GM12878 (cell line): ENCODE results near the gene KRT7. TPM values are rescaled to one million over a fixed set of nuclear protein-coding genes. Genes with fewer than 3 reads are reported as not detected.

Experiments used
- ATAC-seq: fragments of 200-7000 bp; cut with Tn5 transposase; 3 replicates; pipeline ENCODE4 v1.9.1; 2020; ENCODE audit warnings: mild to moderate bottlenecking, moderate library complexity
- BruUV-seq: library from RNA; stranded (reverse); fragments of 400-500 nt; replicated peaks from 2 replicates; lab custom pipeline; 2021; lab: Mats Ljungman, UMichigan
- CTCF ChIA-PET: fragments of 300-600 bp; sonication (Branson Sonifier 250); formaldehyde crosslinking; extraction: SDS; loops from one replicate; lab custom pipeline; 2021; ENCODE audit warnings: inconsistent platforms; lab: Yijun Ruan, JAX
- POLR2A ChIA-PET: fragments of 350-600 bp; formaldehyde crosslinking; extraction: SDS; loops from one replicate; lab custom pipeline; 2021; ENCODE audit warnings: inconsistent platforms; lab: Charles Lee
- RAD21 ChIA-PET: fragments of 300-600 bp; sonication (Branson Sonifier 250); formaldehyde crosslinking; loops from one replicate; lab custom pipeline; 2023; ENCODE audit warnings: antibody characterized with exemption; ENCODE audit not compliant: unreplicated experiment; lab: Charles Lee
- SMC1A ChIA-PET: fragments of 300-600 bp; sonication (Branson Sonifier 250); formaldehyde crosslinking; loops from one replicate; lab custom pipeline; 2023; ENCODE audit not compliant: unreplicated experiment, uncharacterized antibody; lab: Charles Lee
- DNase-seq: peaks from one replicate; pipeline ENCODE4 v3.0.0-alpha.2; 2011; ENCODE audit warnings: low read depth, low spot score
- FAIRE-seq: peaks from 3 replicates; lab custom pipeline; 2011; peaks lifted over from hg19 to GRCh38; lab: Jason Lieb, UNC
- H2AFZ ChIP-seq: 2 replicates; pipeline ENCODE4 v1.6.0; 2011; ENCODE audit warnings: low read depth, low read length, control low read depth; ENCODE audit not compliant: control insufficient read depth
- H3K27ac ChIP-seq: 2 replicates; pipeline ENCODE4 v1.5.1; 2011; ENCODE audit warnings: control low read depth; ENCODE audit not compliant: control insufficient read depth, insufficient read depth
- H3K27me3 ChIP-seq, 2 experiments: replicated peaks in 1 of 2; 2 replicates each; pipeline versions ENCODE4 v1.6.0 to v1.6.1; 2011; ENCODE audit warnings: low read length in 1 of 2; ENCODE audit not compliant: control insufficient read depth in 2 of 2, insufficient read depth in 2 of 2
- H3K36me3 ChIP-seq, 2 experiments: 2 replicates each; pipeline ENCODE4 v1.5.1; 2011; ENCODE audit warnings: low read length in 1 of 2; ENCODE audit not compliant: control insufficient read depth in 2 of 2, insufficient read depth in 2 of 2
- H3K4me1 ChIP-seq: 2 replicates; pipeline ENCODE4 v1.6.1; 2011; ENCODE audit warnings: mild to moderate bottlenecking, low read length, moderate library complexity, mixed read lengths; ENCODE audit not compliant: control insufficient read depth, insufficient read depth
- H3K4me2 ChIP-seq: 2 replicates; pipeline ENCODE4 v1.6.0; 2011; ENCODE audit warnings: control low read depth; ENCODE audit not compliant: control insufficient read depth, insufficient read depth
- H3K4me3 ChIP-seq: fragments of 200-600 bp; sonication (generic); 2 replicates; pipeline ENCODE4 v1.5.1; 2016
- H3K79me2 ChIP-seq: 2 replicates; pipeline ENCODE4 v1.6.0; 2011; ENCODE audit warnings: low read length; ENCODE audit not compliant: control insufficient read depth, insufficient read depth
- H3K9ac ChIP-seq: 2 replicates; pipeline ENCODE4 v1.8.0; 2011; ENCODE audit warnings: low read length, control low read depth, mixed read lengths; ENCODE audit not compliant: control insufficient read depth, insufficient read depth
- H3K9me3 ChIP-seq: replicated peaks from 3 replicates; pipeline ENCODE4 v1.5.1; 2011; ENCODE audit warnings: mild to moderate bottlenecking, low read length; ENCODE audit not compliant: control insufficient read depth, insufficient read depth
- H4K20me1 ChIP-seq: 2 replicates; pipeline ENCODE4 v1.6.0; 2011; ENCODE audit not compliant: control insufficient read depth, insufficient read depth
- ATF3 ChIP-seq: IDR thresholded peaks from 2 replicates; pipeline ENCODE4 v1.6.1; 2011; ENCODE audit warnings: low read depth, mild to moderate bottlenecking, low read length, moderate library complexity, borderline replicate concordance; ENCODE audit errors: extremely low read depth
- CBX3 ChIP-seq: fragments of 200-600 bp; sonication (generic); IDR thresholded peaks from 2 replicates; pipeline ENCODE4 v1.6.1; 2016; ENCODE audit warnings: low read depth, borderline replicate concordance
- CHD4 ChIP-seq: fragments of 200-600 bp; sonication (generic); IDR thresholded peaks from 2 replicates; pipeline ENCODE4 v1.6.1; 2016; ENCODE audit warnings: mild to moderate bottlenecking
- GATAD2B ChIP-seq: fragments of 450-650 bp; conservative IDR thresholded peaks from 2 replicates; pipeline ENCODE4 v1.6.1; 2017; ENCODE audit warnings: low read depth, mild to moderate bottlenecking, moderate library complexity
- JUNB ChIP-seq: IDR thresholded peaks from 2 replicates; pipeline ENCODE4 v1.6.1; 2016; ENCODE audit warnings: antibody characterized with exemption, mild to moderate bottlenecking
- NFYB ChIP-seq: IDR thresholded peaks from 2 replicates; pipeline ENCODE4 v1.6.1; 2011; ENCODE audit warnings: low read depth, mild to moderate bottlenecking, low read length, improper control_type of control experiment, moderate library complexity; ENCODE audit not compliant: insufficient read depth
- USF2 ChIP-seq: IDR thresholded peaks from 2 replicates; pipeline ENCODE4 v1.6.1; 2011; ENCODE audit warnings: low read depth, low read length, improper control_type of control experiment, borderline replicate concordance
- ZSCAN29 ChIP-seq: fragments of 450-650 bp; IDR thresholded peaks from 2 replicates; pipeline ENCODE4 v1.6.1; 2017; ENCODE audit warnings: mild to moderate bottlenecking, moderate library complexity
- WGBS: methylation state at CpG from one replicate; pipeline ENCODE4 v1.1.6; 2016; ENCODE audit warnings: low lambda C conversion rate; ENCODE audit not compliant: insufficient replicate concordance, insufficient coverage; ENCODE audit errors: missing lambda C conversion rate; 5-methylcytosine and 5-hydroxymethylcytosine counted together
- in situ Hi-C: fragments of 300-500 bp; cut with MboI; formaldehyde crosslinking; loops from 9 replicates; pipeline ENCODE4 v1.14.3; 2018; ENCODE audit warnings: mixed read lengths
- intact Hi-C: fragments of 100-400 bp; cut with micrococcal nuclease; formaldehyde crosslinking; loops from one replicate; pipeline ENCODE4 v1.14.2; 2022; ENCODE audit not compliant: unreplicated experiment
- polyA plus RNA-seq, 11 experiments: library from polyadenylated mRNA; depleted of rRNA in 4 of 11; unstranded in 6 of 11; stranded (reverse) in 5 of 11; fragments of >200 nt; fragmentation: Nextera tagmentation in 4 of 11; fragmentation: Illumina TruSeq in 1 of 11; extraction: Ambion mirVana in 4 of 11; extraction: Trizol in 1 of 11; gene quantifications; 1 replicate in 1 of 11; 2 replicates in 10 of 11; pipeline versions ENCODE4 v1.2.1 to v1.2.3, GENCODE V29; 2011 to 2016; ENCODE audit warnings: inconsistent platforms in 2 of 11, missing spikeins in 2 of 11, low read depth in 1 of 11
- total RNA-seq, 4 experiments: library from RNA; depleted of rRNA in 3 of 4; stranded (reverse); fragments of >200 nt in 3 of 4; fragmentation: Illumina TruSeq in 1 of 4; extraction: Trizol in 1 of 4; gene quantifications; 2 replicates each; pipeline versions ENCODE4 v1.2.1 to v1.2.3, GENCODE V29; 2013 to 2021

The KRT7 gene
- total and polyA plus RNA-seq, 10 of the 15 experiments (the other 5 are each of a cell fraction or from before 2014, with no cell fraction given), result 0.90 to 18.7 (median 4.8) TPM

GRCh38 chr12:52183544-52183910 lies 49.5 kb upstream of the KRT7 start:
- H3K27ac ChIP-seq, result no peak overlapping the region
- H4K20me1 ChIP-seq, result no peaks in the 10 kb centered on the region
- POLR2A ChIA-PET, result no interaction called here
- in situ Hi-C loops (no loop called here), intact Hi-C loops (no loop called here)
- H3K9me3 ChIP-seq, result no peaks in the 10 kb centered on the region
- DNase-seq (no peak), ATAC-seq (no peak), FAIRE-seq (no peak)
- H3K4me3 ChIP-seq, result no peak overlapping the region
- SMC1A ChIA-PET, result no interaction called here
- no peaks in the 10 kb centered on the region for H3K36me3 ChIP-seq
- no peaks in the 10 kb centered on the region for H3K79me2 ChIP-seq
- H3K27me3 ChIP-seq, result no peaks in the 10 kb centered on the region; a peak in 1 of 4 replicates
- no peaks in the 10 kb centered on the region for H3K4me1 ChIP-seq
- H2AFZ ChIP-seq, result no peak overlapping the region
- RAD21 ChIA-PET, result no interaction called here
- BruUV-seq, result no TSS peak
- H3K4me2 ChIP-seq, result no peak overlapping the region
- whole genome bisulfite sequencing, result 21% methylated on average over 6 of the region's 6 CpGs
- H3K9ac ChIP-seq, result no peak overlapping the region
- TF ChIP-seq GATAD2B (no peak), CHD4 (no peak), ATF3 (no peak), NFYB (no peak), USF2 (no peak), JUNB (no peak), CBX3 (no peak), ZSCAN29 (no peak)
- CTCF ChIA-PET, result no interaction called here
